ENCODE measurements around the gene MED26.

DNA sequence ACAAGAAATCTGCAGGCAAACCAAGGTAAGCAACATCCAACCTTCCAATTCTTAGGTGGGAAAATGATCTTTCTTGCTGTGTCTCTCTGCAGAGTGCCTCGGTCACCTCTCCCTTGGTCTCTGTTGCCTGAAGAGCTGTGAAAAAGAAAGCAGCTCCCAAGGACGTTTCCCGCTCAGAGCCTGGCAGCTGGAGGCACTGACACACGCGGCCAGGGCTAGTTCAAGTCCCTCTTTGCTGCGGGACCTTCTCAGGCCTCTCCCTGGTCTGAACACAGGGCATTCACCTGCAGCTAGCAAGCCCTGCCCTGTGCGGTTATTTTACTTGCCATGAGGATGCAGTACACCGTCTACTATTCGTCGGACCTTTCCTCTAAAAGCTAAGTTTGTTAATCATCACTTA, 3.8 kb downstream of the MED26 start:
- TF ChIP-seq CTCF (conservative IDR thresholded peaks at IDR 0.05; ENCODE audit: low read depth in 2 of 2), result no peak
- TF ChIP-seq CREB1 (CRISPR knock-in tag; IDR thresholded peaks at IDR 0.05; ENCODE audit: low read depth), result no peak
- TF ChIP-seq, protein P1, sequence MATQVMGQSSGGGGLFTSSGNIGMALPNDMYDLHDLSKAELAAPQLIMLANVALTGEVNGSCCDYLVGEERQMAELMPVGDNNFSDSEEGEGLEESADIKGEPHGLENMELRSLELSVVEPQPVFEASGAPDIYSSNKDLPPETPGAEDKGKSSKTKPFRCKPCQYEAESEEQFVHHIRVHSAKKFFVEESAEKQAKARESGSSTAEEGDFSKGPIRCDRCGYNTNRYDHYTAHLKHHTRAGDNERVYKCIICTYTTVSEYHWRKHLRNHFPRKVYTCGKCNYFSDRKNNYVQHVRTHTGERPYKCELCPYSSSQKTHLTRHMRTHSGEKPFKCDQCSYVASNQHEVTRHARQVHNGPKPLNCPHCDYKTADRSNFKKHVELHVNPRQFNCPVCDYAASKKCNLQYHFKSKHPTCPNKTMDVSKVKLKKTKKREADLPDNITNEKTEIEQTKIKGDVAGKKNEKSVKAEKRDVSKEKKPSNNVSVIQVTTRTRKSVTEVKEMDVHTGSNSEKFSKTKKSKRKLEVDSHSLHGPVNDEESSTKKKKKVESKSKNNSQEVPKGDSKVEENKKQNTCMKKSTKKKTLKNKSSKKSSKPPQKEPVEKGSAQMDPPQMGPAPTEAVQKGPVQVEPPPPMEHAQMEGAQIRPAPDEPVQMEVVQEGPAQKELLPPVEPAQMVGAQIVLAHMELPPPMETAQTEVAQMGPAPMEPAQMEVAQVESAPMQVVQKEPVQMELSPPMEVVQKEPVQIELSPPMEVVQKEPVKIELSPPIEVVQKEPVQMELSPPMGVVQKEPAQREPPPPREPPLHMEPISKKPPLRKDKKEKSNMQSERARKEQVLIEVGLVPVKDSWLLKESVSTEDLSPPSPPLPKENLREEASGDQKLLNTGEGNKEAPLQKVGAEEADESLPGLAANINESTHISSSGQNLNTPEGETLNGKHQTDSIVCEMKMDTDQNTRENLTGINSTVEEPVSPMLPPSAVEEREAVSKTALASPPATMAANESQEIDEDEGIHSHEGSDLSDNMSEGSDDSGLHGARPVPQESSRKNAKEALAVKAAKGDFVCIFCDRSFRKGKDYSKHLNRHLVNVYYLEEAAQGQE (IDR thresholded peaks at IDR 0.05; ENCODE audit: unreplicated experiment), result no peak
- no peak for TF ChIP-seq EZH2 (IDR thresholded peaks at IDR 0.05; ENCODE audit: low read depth, unreplicated experiment)
- no peak for TF ChIP-seq POLR2AphosphoS5 (IDR thresholded peaks at IDR 0.05; ENCODE audit: low read depth)
